Measurements from ENCODE around the gene MOGAT3.
"Not testable (repeated sequence)": the region's sequence is repeated elsewhere in the genome, so short reads cannot be mapped to it uniquely, and the experiment has no call there.

The MOGAT3 gene

GRCh38 chr7:101203740-101204738 is 3.2 kb upstream of the MOGAT3 start:
- peak; percentile 64 for DNase-seq

DNA sequence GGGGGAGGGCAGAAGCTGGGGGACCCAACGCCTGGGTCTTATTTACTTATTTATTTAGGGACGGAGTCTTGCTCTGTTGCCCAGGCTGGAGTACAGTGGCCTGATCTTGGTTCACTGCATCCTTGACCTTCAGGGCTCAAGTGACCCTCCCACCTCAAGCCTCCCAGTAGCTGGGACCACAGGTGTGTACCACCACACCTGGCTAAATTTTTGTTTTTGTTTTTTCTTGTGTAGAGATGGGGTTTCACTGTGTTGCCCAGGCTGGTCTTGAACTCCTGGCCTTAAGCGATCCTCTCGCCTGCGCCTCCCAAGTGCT is 1.7 kb upstream of the MOGAT3 start:
- no peak for DNase-seq

- DNase-seq = no peak
Measured at GRCh38 chr7:101201695-101202602, 1.1 kb upstream of the MOGAT3 start.

DNA sequence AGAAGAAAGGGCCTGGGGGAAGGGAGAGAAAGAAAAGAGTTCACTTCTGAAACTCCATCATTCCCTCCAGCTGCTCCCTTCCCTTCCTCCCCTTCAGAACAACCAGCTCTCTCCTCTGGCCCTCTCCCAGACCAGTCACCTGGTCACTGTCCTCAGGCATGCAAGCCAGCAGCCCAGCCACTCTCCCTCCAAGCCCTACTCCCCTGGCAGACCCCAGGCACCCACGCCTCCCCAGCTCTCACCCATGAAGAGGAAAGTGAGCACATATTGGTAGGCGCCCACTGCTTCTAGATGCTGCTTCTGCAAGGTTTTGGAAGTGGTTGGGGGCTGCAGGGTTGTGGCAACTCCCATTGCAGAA is 353 bp downstream of the MOGAT3 start:
- DNase-seq = no peak

GRCh38 chr7:101199522-101199921 is 1.3 kb downstream of the MOGAT3 start:
- not testable (repeated sequence) for DNase-seq

DNA sequence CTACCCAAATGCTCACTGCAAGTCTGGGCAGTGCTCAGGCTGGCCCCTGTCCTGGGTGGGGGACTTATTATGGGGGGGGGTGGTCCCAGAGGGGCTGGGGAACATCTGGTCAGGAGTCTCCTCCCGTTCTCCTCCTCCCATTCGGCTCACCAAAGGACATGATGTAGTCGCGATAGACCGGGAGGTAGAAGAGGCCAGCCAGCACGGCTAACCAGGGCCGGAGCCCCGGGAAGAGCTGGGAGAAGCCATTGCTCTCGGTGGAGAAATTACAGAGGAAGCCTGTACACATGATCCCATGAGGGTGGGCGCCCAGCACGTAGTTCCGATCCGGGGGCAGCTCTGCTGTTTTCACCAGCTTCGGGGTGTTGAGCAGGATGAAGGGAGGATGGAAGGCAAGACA is 2.4 kb downstream of the MOGAT3 start:
- DNase-seq = no peak

GRCh38 chr7:101197991-101198390 is 2.8 kb downstream of the MOGAT3 start:
- no peak for DNase-seq

DNA sequence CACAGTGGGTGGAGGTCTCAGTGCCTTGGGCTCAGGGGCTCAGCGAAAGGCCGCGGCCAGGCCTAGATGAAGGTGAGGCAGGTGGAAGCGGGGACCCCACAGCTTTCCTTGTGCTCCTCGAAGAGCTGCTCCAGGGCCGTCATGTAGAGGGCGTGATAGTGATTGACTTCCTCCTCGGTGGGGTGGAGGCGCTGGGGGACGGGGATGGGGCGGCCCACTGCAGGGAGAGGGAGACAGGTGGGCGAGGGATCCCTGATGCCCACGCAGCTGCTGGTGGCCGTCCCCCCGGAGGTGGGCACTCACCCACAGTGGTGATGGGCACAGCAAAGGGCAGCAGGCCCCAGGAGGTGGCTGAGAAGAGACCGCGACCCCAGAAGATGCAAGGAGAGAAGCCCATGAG is 5.0 kb downstream of the MOGAT3 start:
- no peak for DNase-seq

DNA sequence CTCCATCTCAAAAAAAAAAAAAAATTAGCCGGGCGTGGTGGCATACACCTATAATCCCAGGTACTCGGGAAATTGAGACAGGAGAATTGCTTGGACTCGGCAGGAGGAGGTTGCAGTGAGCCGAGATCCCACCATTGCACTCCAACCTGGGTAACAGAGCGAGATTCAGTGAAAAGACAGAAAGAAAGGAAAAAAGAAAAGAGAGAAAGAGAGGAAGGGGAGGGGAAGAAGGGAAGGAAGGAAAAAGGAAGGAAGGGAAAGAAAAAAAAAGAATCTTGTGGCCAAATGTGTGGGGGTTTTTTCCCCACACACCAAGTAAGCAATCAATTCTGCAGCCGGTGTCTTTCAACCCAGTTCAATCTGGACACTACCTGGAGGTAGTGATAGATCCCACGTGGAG is 11.7 kb downstream of the MOGAT3 start:
- no peak for DNase-seq

GRCh38 chr7:101186844-101187428 is 13.9 kb downstream of the MOGAT3 start:
- peak; percentile 61 for DNase-seq

- DNase-seq = no peak
Measured at GRCh38 chr7:101186194-101186593, 14.6 kb downstream of the MOGAT3 start.

GRCh38 chr7:101185258-101185839 is 15.5 kb downstream of the MOGAT3 start:
- DNase-seq = peak; percentile 70

DNA sequence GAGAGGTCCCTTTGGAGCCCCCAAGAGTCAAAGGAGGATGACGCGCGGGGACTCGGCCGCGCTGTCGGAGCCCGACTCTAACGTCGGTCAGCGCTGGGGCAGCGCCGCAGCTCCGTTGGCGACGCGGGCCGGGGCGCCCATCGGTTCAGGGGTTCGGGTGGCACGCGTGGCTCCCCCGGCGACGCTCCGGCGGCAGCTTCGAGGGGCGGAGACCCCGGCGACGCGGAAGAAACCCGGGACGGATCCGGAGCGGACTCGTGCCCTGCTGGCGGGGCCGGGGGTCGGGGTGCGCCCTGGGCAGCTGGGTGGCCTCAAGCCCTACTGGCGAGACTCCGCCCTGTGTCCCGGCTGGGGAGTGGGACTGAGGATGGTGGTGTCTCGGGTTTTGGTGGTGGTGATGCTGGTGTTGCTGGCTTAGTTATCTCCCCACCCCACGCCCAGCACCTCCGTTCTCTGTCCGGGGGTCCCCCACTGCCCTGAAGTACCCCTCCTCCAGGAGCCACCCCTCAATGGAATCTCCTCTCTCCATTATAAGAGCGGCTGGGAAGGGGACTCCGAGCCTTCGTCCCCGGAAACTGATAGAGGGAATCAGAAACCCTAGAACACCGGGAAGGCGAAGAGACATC is 20.6 kb downstream of the MOGAT3 start, which contains the start of gene NAT16:
Gene NAT16 (minus strand): TSS at position 164 of the 626 bp plus-strand sequence. CDS start 5,486 bp downstream, outside the sequence.
- DNase-seq = no peak

GRCh38 chr7:101179713-101180112 is 21.1 kb downstream of the MOGAT3 start:
- no peak for DNase-seq

- DNase-seq = no peak
Measured at GRCh38 chr7:101179117-101179516, 21.7 kb downstream of the MOGAT3 start.

DNA sequence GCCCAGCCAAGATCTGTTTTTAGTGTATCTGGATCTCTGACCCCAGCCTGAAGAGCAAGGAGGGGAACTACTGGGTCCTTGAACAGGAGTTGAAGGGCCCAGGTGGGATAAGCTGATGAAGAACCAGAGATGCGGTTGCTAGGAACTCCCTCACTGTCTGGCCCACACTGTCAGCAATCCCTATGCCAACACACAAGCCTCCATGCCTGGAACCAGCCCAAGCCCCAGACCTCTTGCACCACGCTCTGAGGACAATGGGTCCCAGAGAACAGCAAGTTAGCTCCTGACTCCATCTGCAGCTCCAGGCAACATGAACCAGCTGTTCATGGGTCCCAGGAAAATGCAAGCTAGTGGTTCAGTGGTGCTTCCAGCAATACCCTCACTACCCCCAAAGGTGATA is 23.2 kb downstream of the MOGAT3 start:
- no peak for DNase-seq

DNA sequence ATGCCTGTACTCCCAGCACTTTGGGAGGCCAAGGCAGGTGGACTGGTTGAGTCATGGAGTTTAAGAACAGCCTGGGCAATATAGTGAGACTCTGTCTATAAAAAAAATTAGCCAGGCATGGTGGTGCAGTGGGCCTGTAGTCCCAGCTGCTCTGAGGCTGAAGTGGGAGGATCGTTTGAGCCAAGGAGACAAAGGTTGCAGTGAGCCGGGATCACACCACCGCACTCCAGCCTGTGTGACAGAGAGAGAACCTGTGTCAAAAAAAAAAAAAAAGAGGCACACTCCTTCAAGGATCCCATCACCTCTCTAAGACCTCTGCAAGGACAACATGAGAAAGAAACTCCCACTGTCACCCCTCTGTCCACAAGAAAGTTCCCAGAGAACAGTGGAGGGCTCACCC is 25.2 kb downstream of the MOGAT3 start:
- no peak for DNase-seq

DNA sequence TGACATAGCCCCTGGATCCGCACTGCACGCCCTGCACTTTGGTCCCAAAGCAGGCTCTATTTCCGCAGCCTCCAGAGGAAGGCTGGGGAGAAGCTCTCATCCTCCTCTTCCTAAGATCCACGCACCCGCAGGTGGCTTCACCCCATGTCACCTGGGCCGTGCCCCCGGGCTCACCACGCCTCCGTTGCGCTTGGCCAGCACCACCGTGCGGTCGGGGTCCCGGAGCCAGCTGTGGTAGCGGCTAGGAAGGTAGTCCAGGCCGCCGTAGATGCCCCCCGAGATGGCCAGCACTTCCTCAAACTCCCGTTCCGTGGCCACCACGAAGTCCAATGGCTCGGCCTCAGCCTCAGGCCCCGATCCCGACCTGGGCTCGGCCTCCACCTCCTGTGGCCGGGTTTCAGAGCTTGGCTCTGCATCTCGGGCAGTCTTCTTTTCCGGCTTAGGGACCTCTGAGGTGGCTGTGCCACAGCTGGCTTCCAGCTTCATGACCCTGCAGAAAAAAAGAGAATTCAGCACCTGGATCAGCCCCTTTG is 26.4 kb downstream of the MOGAT3 start:
- no peak for DNase-seq

DNA sequence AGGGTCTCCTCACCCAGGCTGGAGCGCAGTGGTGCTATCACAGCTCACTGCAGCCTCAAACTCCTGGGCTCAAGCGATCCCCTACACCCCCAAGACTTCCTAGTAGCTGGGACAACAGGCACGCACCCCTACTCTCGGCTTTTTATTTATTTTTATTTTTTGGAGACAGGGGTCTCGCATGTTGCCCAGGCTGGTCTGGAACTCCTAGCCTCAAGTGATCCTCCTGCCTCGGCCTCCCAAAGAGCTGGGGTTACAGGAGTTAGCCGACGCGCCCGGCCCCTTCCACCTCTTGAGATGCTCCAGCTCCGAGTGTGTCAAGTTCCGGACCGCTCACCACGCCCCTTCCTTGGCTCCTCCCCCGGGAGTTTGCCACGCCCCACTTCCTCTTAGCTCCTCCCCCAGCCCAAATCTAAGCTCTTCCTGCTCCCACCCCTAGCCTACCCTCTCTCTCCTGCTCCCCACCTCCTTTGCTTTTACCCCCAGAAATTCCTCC is 27.0 kb downstream of the MOGAT3 start:
- DNase-seq = peak; percentile 60

GRCh38 chr7:101172854-101173751 is 27.7 kb downstream of the MOGAT3 start:
- peak; percentile 76 for DNase-seq

All from suppressor macrophage treated with lipopolysaccharide for 4 hours (primary cell).